ENCODE results near the gene SLC44A2.

SLC44A2 gene

DNA sequence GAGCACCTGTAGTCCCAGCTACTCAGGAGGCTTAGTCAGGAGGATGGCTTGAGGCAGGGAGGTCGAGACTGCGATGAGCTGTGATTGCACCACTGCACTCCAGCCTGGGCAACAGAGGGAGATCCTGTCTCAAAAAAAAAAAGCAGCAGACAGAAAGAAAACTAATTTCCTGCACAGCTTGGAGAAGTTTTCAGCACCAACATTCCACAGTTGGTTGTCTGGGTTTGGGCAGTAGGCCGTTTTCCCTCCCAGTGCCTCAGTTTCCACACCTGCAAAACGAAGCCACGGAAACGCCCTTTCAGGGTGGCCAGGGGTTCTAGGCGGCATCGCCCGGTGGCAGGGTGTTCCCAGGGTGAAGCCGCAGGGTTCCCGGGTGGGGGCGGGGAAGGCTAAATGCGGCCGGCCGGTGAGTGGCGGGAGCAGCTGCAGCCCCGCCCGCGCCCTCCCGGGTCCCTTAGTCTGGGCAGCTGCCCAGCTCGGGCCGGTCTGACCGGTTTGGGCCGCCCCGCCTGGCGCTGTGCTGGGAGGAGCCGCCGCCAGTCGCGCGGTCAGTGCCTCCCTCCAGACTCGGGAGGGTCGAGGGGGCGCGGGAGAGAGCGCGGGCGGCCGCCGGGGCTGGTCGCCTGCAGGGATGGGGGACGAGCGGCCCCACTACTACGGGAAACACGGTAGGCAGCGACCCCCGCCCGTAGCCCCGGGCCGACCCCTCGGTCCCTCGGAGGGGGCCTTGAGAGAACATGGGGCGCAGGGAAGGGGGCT, at the start of gene SLC44A2:
TSS of gene SLC44A2 (plus strand) at position 551 of the 759 bp plus-strand sequence. CDS start at position 632, 81 bp downstream.
- no peak for DNase-seq (ENCODE audit: low read depth, low spot score)
- peak within 1 kb of the TSS; percentile 60 for H3K4me3 ChIP-seq (ENCODE audit: low read depth, low read length)
- TF ChIP-seq, protein P1, sequence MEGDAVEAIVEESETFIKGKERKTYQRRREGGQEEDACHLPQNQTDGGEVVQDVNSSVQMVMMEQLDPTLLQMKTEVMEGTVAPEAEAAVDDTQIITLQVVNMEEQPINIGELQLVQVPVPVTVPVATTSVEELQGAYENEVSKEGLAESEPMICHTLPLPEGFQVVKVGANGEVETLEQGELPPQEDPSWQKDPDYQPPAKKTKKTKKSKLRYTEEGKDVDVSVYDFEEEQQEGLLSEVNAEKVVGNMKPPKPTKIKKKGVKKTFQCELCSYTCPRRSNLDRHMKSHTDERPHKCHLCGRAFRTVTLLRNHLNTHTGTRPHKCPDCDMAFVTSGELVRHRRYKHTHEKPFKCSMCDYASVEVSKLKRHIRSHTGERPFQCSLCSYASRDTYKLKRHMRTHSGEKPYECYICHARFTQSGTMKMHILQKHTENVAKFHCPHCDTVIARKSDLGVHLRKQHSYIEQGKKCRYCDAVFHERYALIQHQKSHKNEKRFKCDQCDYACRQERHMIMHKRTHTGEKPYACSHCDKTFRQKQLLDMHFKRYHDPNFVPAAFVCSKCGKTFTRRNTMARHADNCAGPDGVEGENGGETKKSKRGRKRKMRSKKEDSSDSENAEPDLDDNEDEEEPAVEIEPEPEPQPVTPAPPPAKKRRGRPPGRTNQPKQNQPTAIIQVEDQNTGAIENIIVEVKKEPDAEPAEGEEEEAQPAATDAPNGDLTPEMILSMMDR (IDR thresholded peaks at IDR 0.05; ENCODE audit: insufficient read depth, low read length, missing control alignments) = no peak
- CTCF ChIA-PET = interaction anchor here (1.2 to 2.4 kb wide), 4 partner anchors 13 to 44 kb away, joined by 4 to 10 read pairs (median 6); no protein-coding TSS in a partner anchor
- POLR2A ChIA-PET = interaction anchor here (0.9 kb wide), 1 partner anchor 9 kb away, joined by 5 read pairs; no protein-coding TSS in a partner anchor

DNA sequence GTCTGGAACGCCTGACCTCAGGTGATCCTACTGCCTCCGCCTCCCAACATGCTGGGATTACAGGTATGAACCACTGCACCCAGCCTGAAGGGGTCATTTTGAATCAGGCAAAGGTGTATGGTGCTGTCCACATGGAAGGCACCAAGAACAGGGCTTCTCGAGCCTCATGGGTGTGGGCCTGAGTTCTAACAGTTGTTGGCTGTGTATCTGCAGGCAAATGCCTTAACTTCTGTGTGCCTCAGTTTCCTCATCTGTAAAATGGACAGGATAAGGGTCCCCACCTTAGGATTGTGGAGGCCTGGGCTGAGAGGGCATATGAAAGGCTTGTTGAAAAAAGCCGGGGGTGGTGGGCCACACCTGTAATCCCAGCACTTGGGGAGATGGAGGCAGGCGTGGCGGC, 47.4 kb upstream of the SLC44A2 start:
- no peak for DNase-seq (ENCODE audit: low read depth, low spot score)
- no peak overlapping the region for H3K4me3 ChIP-seq (ENCODE audit: low read depth, low read length)
- ChIA-PET CTCF (interaction anchor here (0.7 to 19.6 kb wide), 5 partner anchors 7 to 119 kb away, joined by 3 to 644 read pairs (median 74); partner anchors contain the start of genes CDKN2D and QTRT1), POLR2A (no interaction called here)
- TF ChIP-seq, protein P1 (IDR thresholded peaks at IDR 0.05; ENCODE audit: insufficient read depth, low read length, missing control alignments) = no peak

DNA sequence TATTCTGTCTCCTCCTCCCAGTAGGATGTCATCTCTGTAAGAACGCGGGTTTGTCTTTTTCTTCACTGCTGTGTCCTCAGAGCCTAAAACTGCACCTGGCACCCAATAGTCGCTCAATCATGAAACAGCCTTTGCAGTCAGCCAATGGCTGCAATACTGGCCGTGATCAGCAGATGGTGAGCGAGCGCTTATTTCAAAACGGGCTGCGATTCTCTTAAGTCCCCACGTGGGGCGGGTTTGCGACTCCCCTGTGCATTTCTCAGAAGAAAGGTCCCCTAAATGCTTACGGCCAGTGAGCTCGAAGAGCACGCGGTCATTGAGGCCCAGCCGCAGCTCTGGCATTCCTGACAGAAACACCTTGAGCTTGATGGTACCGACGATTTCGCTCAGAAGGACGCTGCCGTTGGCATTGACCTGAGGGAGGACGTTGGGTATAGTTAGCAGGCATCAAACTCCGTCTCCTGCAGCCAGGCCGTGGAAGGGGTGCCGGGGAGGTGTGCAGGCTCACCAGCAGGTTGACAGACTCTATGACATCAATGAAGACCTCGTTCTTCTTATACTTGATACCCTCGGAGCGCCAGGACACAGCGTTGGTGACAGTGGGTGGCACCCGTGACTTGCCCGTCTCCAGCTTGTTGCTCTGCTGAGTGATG, 44.2 kb upstream of the SLC44A2 start:
- CTCF ChIA-PET = interaction anchor here (0.6 to 19.6 kb wide), 47 partner anchors 9 to 289 kb away, joined by 3 to 644 read pairs (median 6); partner anchors contain the start of genes CDC37, CDKN2D, DNM2 and QTRT1
- TF ChIP-seq, protein P1 (IDR thresholded peaks at IDR 0.05; ENCODE audit: insufficient read depth, low read length, missing control alignments) = peak; percentile 94
- H3K4me3 ChIP-seq (ENCODE audit: low read depth, low read length) = peak overlapping the region; percentile 25; the same call in 1 of the 2 replicates
- peak; percentile 44 for DNase-seq (ENCODE audit: low read depth, low spot score)
- POLR2A ChIA-PET = no interaction called here

DNA sequence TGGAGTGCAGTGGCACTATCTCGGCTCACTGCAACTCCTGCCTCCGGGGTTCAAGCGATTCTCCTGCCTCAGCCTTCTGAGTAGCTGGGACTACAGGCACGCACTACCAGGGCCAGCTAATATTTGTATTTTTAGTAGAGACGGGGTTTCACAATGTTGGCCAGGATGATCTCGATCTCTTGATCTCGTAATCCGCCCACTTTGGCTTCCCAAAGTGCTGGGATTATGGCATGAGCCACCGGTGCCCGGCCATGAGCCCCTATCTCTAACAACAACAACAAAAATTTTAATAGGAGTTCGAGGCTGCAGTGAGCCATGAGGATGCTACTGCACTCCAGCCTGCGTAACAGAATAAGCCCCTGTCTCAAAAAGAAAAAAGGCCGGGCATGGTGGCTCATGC, 43.3 kb upstream of the SLC44A2 start:
- no peak for DNase-seq (ENCODE audit: low read depth, low spot score)
- ChIA-PET POLR2A (no interaction called here), CTCF (interaction anchor here (0.6 to 19.6 kb wide), 36 partner anchors 8 to 288 kb away, joined by 3 to 644 read pairs (median 8); partner anchors contain the start of genes CDC37, CDKN2D, QTRT1 and S1PR5)
- no peak overlapping the region for H3K4me3 ChIP-seq (ENCODE audit: low read depth, low read length)
- TF ChIP-seq, protein P1 (IDR thresholded peaks at IDR 0.05; ENCODE audit: insufficient read depth, low read length, missing control alignments) = no peak

DNA sequence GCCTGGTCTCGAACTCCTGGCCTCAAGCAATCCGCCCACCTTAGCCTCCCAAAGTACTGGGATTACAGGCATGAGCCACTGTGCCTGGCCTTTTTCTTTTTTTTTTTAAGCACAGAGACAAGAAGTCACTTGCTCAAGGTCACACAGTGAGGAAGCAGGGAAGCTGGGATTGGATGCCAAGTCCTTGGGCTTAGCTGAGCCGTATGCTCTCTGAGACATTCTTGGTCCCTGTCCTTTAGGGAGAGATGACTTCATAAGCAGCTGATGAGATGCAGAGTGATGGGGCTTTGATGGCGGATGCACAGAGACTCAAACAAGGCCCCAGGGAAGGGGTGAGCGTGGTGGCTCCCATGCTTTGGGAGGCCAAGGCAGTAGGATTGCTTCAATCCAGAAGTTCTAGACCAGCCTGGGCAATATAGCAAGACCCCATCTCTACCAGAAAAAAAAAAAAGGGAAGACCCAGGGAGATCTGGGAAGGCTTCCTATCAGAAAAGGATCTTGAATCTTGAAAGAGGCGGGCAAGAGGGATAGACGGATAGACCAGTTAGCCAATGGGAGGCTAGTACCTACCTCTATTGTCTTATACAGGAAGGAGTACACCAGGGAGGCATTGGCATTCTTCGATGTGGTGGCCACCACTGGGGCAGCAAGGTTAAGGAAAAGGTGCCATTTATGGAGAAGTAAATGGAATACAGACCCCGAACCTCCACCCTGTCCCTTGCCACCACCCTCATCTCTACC, 42.1 kb upstream of the SLC44A2 start:
- no peak overlapping the region for H3K4me3 ChIP-seq (ENCODE audit: low read depth, low read length)
- DNase-seq (ENCODE audit: low read depth, low spot score) = no peak
- POLR2A ChIA-PET = no interaction called here
- CTCF ChIA-PET = interaction anchor here (1.4 to 19.6 kb wide), 7 partner anchors 12 to 114 kb away, joined by 4 to 644 read pairs (median 41); partner anchors contain the start of genes CDKN2D and QTRT1
- TF ChIP-seq, protein P1 (IDR thresholded peaks at IDR 0.05; ENCODE audit: insufficient read depth, low read length, missing control alignments) = no peak
